Testis (tissue), 3 donors: ENCODE data around the gene ZBTB7A. TPM values are rescaled to one million over a fixed set of nuclear protein-coding genes. Genes with fewer than 3 reads are reported as not detected.

Experiments
- DNase-seq: peaks from one replicate; pipeline ENCODE4 v3.0.0-alpha.2; 2019
- H3K27ac ChIP-seq, 2 donors: fragments of 200-600 bp; sonication (generic); one replicate each; pipeline ENCODE4 v1.5.1; 2019
- H3K27me3 ChIP-seq: fragments of 200-600 bp; sonication (generic); one replicate; pipeline ENCODE4 v1.5.1; 2019
- H3K36me3 ChIP-seq: fragments of 200-600 bp; sonication (generic); one replicate; pipeline ENCODE4 v1.5.1; 2017; ENCODE audit warnings: low read depth; ENCODE audit errors: missing control alignments
- H3K4me1 ChIP-seq: fragments of 200-600 bp; sonication (generic); one replicate; pipeline ENCODE4 v1.5.1; 2019
- H3K4me3 ChIP-seq, 2 donors: fragments of 200-600 bp; sonication (generic); one replicate each; pipeline ENCODE4 v1.5.1; 2017 to 2019
- H3K9me3 ChIP-seq: fragments of 200-600 bp; sonication (generic); one replicate; pipeline ENCODE4 v1.5.1; 2017
- POLR2A ChIP-seq: fragments of 450-650 bp; IDR thresholded peaks from one replicate; pipeline ENCODE4 v1.6.1; 2017; ENCODE audit warnings: antibody characterized with exemption, mild to moderate bottlenecking, moderate library complexity
- WGBS, 2 donors: methylation state at CpG; one replicate each; pipeline ENCODE4 v1.1.5; 2018; 5-methylcytosine and 5-hydroxymethylcytosine counted together
- intact Hi-C: fragments of 100-400 bp; cut with DNase I; formaldehyde crosslinking; loops from one replicate; pipeline ENCODE4 v1.15.1; 2023; ENCODE audit warnings: low total_unique reads
- polyA plus RNA-seq: library from polyadenylated mRNA; stranded (reverse); fragments of 350-450 nt; fragmentation: Illumina TruSeq; extraction: RNeasy Lipid Tissue Mini Kit (QIAGEN cat#74804); gene quantifications from one replicate; pipeline ENCODE4 v1.2.3, GENCODE V29; 2014; ENCODE audit warnings: low read depth, low replicate concordance; ENCODE audit not compliant: insufficient read depth
- total RNA-seq, 2 donors: library from RNA; depleted of rRNA; stranded (reverse); fragments of >200 nt; gene quantifications; one replicate each; pipeline ENCODE4 v1.2.3, GENCODE V29; 2016
- TF ChIP-seq, protein P1 (sequence below), 3 experiments: fragments of 450-650 bp in 2 of 3; fragments of 200-600 bp in 1 of 3; sonication (generic) in 1 of 3; IDR thresholded peaks; one replicate each; pipeline ENCODE4 v1.5.1; 2016 to 2019; ENCODE audit warnings: antibody characterized with exemption in 3 of 3, mild to moderate bottlenecking in 2 of 3, moderate library complexity in 1 of 3

The ZBTB7A gene
- total and polyA plus RNA-seq, 3 donors from 2014 or later, result 7.5 to 49.4 (median 42.2) TPM

- intact Hi-C loops, result no loop called here
- TF ChIP-seq POLR2A, result no peak
- TF ChIP-seq, protein P1, sequence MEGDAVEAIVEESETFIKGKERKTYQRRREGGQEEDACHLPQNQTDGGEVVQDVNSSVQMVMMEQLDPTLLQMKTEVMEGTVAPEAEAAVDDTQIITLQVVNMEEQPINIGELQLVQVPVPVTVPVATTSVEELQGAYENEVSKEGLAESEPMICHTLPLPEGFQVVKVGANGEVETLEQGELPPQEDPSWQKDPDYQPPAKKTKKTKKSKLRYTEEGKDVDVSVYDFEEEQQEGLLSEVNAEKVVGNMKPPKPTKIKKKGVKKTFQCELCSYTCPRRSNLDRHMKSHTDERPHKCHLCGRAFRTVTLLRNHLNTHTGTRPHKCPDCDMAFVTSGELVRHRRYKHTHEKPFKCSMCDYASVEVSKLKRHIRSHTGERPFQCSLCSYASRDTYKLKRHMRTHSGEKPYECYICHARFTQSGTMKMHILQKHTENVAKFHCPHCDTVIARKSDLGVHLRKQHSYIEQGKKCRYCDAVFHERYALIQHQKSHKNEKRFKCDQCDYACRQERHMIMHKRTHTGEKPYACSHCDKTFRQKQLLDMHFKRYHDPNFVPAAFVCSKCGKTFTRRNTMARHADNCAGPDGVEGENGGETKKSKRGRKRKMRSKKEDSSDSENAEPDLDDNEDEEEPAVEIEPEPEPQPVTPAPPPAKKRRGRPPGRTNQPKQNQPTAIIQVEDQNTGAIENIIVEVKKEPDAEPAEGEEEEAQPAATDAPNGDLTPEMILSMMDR (IDR thresholded peaks at IDR 0.05), result no peak
- Histone ChIP-seq H3K27ac (peak overlapping the region; percentile 95 to 98), H3K4me3 (no peak overlapping the region), H3K4me1 (peaks cover 63% of the 10 kb centered on the region), H3K9me3 (no peaks in the 10 kb centered on the region), H3K27me3 (no peaks in the 10 kb centered on the region), H3K36me3 (no peaks in the 10 kb centered on the region)
- 44 to 46% methylated on average over 3 to 29 of the region's 29 CpGs for WGBS, 2 donors
- DNase-seq, result no peak
These were observed 4.8 kb downstream of the ZBTB7A start for GRCh38 chr19:4061683-4062418.

DNA sequence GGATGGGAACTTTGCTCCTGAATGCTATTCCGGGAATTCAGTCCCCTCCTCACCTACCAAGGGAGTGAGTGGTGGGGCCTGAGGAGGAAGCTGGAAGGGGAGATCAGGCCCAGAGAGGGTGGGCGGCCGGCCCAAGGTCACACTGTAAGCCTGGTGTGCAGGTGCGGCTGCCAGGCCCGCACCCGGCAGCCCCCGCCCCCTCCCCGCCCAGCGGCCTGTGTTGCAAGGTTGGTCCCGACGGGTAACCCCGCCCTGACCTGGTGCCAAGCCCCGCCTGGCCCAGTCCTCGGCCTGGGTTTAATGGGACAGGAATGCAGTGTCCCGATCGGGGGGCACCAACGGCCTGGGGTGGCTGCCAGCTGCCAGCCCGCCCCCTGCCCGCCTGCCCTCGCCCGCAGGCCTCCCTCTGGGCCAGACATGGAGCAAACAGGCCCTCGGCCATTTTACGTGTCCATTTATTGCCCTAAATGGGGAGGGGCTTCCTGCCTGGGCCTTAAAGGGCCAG is 5.5 kb downstream of the ZBTB7A start:
- Histone ChIP-seq H3K27ac (peak overlapping the region; percentile 95 to 98), H3K4me3 (no peak overlapping the region)
- intact Hi-C loops, result no loop called here

GRCh38 chr19:4060621-4061177 is 6.0 kb downstream of the ZBTB7A start:
- no peak for DNase-seq
- no peak for TF ChIP-seq POLR2A
- TF ChIP-seq, protein P1 (IDR thresholded peaks at IDR 0.05), result no peak
- no peak overlapping the region for H3K4me3 ChIP-seq
- intact Hi-C loops, result no loop called here
- no peaks in the 10 kb centered on the region for H3K36me3 ChIP-seq
- peaks cover 63% of the 10 kb centered on the region for H3K4me1 ChIP-seq
- H3K27me3 ChIP-seq, result no peaks in the 10 kb centered on the region
- H3K9me3 ChIP-seq, result no peaks in the 10 kb centered on the region
- 52 to 73% methylated on average over 3 to 16 of the region's 16 CpGs for WGBS, 2 donors
- H3K27ac ChIP-seq, result peak overlapping the region; percentile 95 to 98

More for the DNA sequence above, 5.5 kb downstream of the ZBTB7A start:
- peak; percentile 65 for DNase-seq
- Histone ChIP-seq H3K27me3 (no peaks in the 10 kb centered on the region), H3K9me3 (no peaks in the 10 kb centered on the region), H3K36me3 (no peaks in the 10 kb centered on the region), H3K4me1 (peaks cover 63% of the 10 kb centered on the region)
- 43 to 44% methylated on average over 8 to 15 of the region's 23 CpGs for WGBS, 2 donors
- TF ChIP-seq POLR2A, result no peak
- TF ChIP-seq, protein P1 (IDR thresholded peaks at IDR 0.05), result no peak

DNA sequence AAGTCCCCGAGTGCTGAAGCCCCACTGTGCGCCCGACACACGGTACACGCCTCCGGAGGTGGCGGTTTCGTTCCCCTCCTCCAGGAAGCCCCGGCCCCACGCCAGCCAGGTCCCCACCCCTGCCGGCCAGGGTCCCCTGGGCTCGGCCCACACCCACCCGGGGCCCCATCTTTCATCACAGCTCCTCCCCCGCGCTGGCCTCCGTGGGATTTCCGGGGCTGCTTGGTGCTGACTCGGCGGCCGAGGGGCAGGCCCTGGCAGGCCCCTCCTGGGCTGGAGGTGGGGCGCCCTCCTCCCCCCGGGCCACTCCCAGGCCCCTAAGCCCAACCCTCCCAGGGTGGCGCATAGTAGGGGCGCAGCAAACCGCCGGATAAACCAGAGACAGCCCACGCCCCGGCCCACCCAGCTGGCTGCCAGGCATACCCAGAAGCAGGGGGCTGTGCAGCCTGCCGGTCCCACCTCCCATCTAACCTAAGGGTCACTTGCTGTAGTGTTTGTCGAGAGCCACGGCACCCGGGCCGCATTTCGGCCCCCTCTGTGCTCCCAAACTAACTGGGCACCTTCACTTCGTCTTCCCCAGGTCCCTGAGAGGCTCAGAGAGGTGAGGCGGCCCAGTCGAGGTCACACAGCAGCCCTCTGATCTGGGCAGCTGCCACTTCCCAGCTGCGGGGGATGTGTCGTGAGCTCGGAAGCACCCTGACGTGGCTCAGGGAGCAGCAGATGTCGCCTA is 6.6 kb downstream of the ZBTB7A start:
- no peaks in the 10 kb centered on the region for H3K36me3 ChIP-seq
- H3K27ac ChIP-seq, result peak overlapping the region; percentile 95 to 98
- peak; percentile 60 for DNase-seq
- no peak overlapping the region for H3K4me3 ChIP-seq
- H3K9me3 ChIP-seq, result no peaks in the 10 kb centered on the region
- WGBS, 2 donors, result 49 to 60% methylated on average over 21 to 36 of the region's 42 CpGs
- intact Hi-C loops, result no loop called here
- TF ChIP-seq, protein P1 (IDR thresholded peaks at IDR 0.05), result no peak
- no peak for TF ChIP-seq POLR2A
- H3K4me1 ChIP-seq, result peaks cover 63% of the 10 kb centered on the region
- no peaks in the 10 kb centered on the region for H3K27me3 ChIP-seq
